Mesodermal cell (in vitro differentiated cells): Measurements from ENCODE around the gene LAMA3.

Experiments used
- H3K27ac ChIP-seq: 2 replicates; pipeline ENCODE4 v1.7.0; 2013; ENCODE audit warnings: mild to moderate bottlenecking, low read depth, low read length, moderate library complexity; ENCODE audit not compliant: severe bottlenecking
- H3K36me3 ChIP-seq: 2 replicates; pipeline ENCODE4 v1.7.1; 2013; ENCODE audit warnings: mild to moderate bottlenecking, low read length, moderate library complexity; ENCODE audit not compliant: control insufficient read depth, insufficient read depth
- H3K4me1 ChIP-seq: one replicate; pipeline ENCODE4 v1.7.1; 2013; ENCODE audit warnings: mild to moderate bottlenecking, low read length; ENCODE audit not compliant: insufficient read depth, control insufficient read depth, poor library complexity, severe bottlenecking
- H3K4me3 ChIP-seq: 2 replicates; pipeline ENCODE4 v1.7.0; 2013; ENCODE audit warnings: low read length, control low read depth, mild to moderate bottlenecking; ENCODE audit not compliant: insufficient read depth, poor library complexity, severe bottlenecking; ENCODE audit errors: extremely low read depth
- H3K9me3 ChIP-seq: 2 replicates; pipeline ENCODE4 v1.7.1; 2013; ENCODE audit warnings: mild to moderate bottlenecking, low read length, moderate library complexity; ENCODE audit not compliant: control insufficient read depth
- WGBS, 2 experiments: methylation state at CpG; one replicate each; pipeline ENCODE4 v1.1.5; 2013; ENCODE audit warnings: missing lambda C conversion rate in 2 of 2; ENCODE audit not compliant: insufficient coverage in 2 of 2; 5-methylcytosine and 5-hydroxymethylcytosine counted together

LAMA3 gene

GRCh38 chr18:23938901-23939341 lies 249.7 kb downstream of the LAMA3 start:
- no peak overlapping the region for H3K27ac ChIP-seq
- H3K4me3 ChIP-seq = no peak overlapping the region
- H3K36me3 ChIP-seq = no peaks in the 10 kb centered on the region
- H3K9me3 ChIP-seq = no peaks in the 10 kb centered on the region
- 89 to 95% methylated on average over 3 to 5 of the region's 5 CpGs for whole genome bisulfite sequencing, 2 experiments
- no peaks in the 10 kb centered on the region for H3K4me1 ChIP-seq

- no peaks in the 10 kb centered on the region for H3K4me1 ChIP-seq
- no peak overlapping the region for H3K27ac ChIP-seq
- H3K4me3 ChIP-seq = no peak overlapping the region
- H3K36me3 ChIP-seq = no peaks in the 10 kb centered on the region
- WGBS, 2 experiments = 78 to 96% methylated on average over 3 of the region's 4 CpGs
- H3K9me3 ChIP-seq = no peaks in the 10 kb centered on the region
Measured at GRCh38 chr18:23939366-23939765, 250.1 kb downstream of the LAMA3 start.

- Histone ChIP-seq H3K27ac (no peak overlapping the region), H3K4me1 (no peaks in the 10 kb centered on the region), H3K4me3 (no peak overlapping the region), H3K36me3 (no peaks in the 10 kb centered on the region), H3K9me3 (no peaks in the 10 kb centered on the region)
- 92 to 96% methylated on average over 6 to 7 of the region's 7 CpGs for WGBS, 2 experiments
Measured at GRCh38 chr18:23939896-23940295, 250.6 kb downstream of the LAMA3 start.

- Histone ChIP-seq H3K36me3 (no peaks in the 10 kb centered on the region), H3K9me3 (no peaks in the 10 kb centered on the region), H3K27ac (no peak overlapping the region), H3K4me3 (no peak overlapping the region), H3K4me1 (no peaks in the 10 kb centered on the region)
- WGBS, 2 experiments = 90 to 100% methylated on average over 2 of the region's 3 CpGs
Measured at GRCh38 chr18:23941791-23942190, 252.5 kb downstream of the LAMA3 start.

GRCh38 chr18:23943104-23943503 lies 253.9 kb downstream of the LAMA3 start:
- Histone ChIP-seq H3K27ac (no peak overlapping the region), H3K4me3 (no peak overlapping the region), H3K36me3 (no peaks in the 10 kb centered on the region), H3K9me3 (no peaks in the 10 kb centered on the region), H3K4me1 (no peaks in the 10 kb centered on the region)
- 100% methylated on average over 1 of the region's 6 CpGs; no CpG with 5 or more reads in 1 of the 2 experiments for WGBS, 2 experiments

- 89 to 97% methylated on average over 6 to 7 of the region's 7 CpGs for WGBS, 2 experiments
Measured at GRCh38 chr18:23943903-23944624, 254.8 kb downstream of the LAMA3 start.

GRCh38 chr18:23945416-23946079 lies 256.3 kb downstream of the LAMA3 start:
- H3K36me3 ChIP-seq = no peaks in the 10 kb centered on the region
- 83 to 94% methylated on average over 2 to 4 of the region's 7 CpGs for WGBS, 2 experiments
- H3K27ac ChIP-seq = no peak overlapping the region
- H3K9me3 ChIP-seq = no peaks in the 10 kb centered on the region
- H3K4me1 ChIP-seq = no peaks in the 10 kb centered on the region
- no peak overlapping the region for H3K4me3 ChIP-seq

More at GRCh38 chr18:23943903-23944624, 254.8 kb downstream of the LAMA3 start:
- no peaks in the 10 kb centered on the region for H3K4me1 ChIP-seq
- H3K9me3 ChIP-seq = no peaks in the 10 kb centered on the region
- H3K36me3 ChIP-seq = no peaks in the 10 kb centered on the region
- H3K27ac ChIP-seq = peak overlapping the region; percentile 20
- no peak overlapping the region for H3K4me3 ChIP-seq

- H3K27ac ChIP-seq = no peak overlapping the region
- WGBS, 2 experiments = 79 to 100% methylated on average over 1 to 3 of the region's 5 CpGs
Measured at GRCh38 chr18:23949863-23950262, 260.6 kb downstream of the LAMA3 start.

GRCh38 chr18:23950644-23951043 lies 261.4 kb downstream of the LAMA3 start:
- Histone ChIP-seq H3K36me3 (no peaks in the 10 kb centered on the region), H3K27ac (no peak overlapping the region), H3K9me3 (no peaks in the 10 kb centered on the region), H3K4me3 (no peak overlapping the region), H3K4me1 (no peaks in the 10 kb centered on the region)
- no CpG with 5 or more reads among the region's 3 CpGs for WGBS, 2 experiments

More at GRCh38 chr18:23949863-23950262, 260.6 kb downstream of the LAMA3 start:
- Histone ChIP-seq H3K36me3 (no peaks in the 10 kb centered on the region), H3K9me3 (no peaks in the 10 kb centered on the region), H3K4me3 (no peak overlapping the region), H3K4me1 (no peaks in the 10 kb centered on the region)

- WGBS, 2 experiments = 84 to 100% methylated on average over 2 to 3 of the region's 5 CpGs
- Histone ChIP-seq H3K36me3 (no peaks in the 10 kb centered on the region), H3K27ac (no peak overlapping the region), H3K4me3 (no peak overlapping the region), H3K4me1 (no peaks in the 10 kb centered on the region), H3K9me3 (no peaks in the 10 kb centered on the region)
Measured at GRCh38 chr18:23951206-23951605, 262.0 kb downstream of the LAMA3 start.

- Histone ChIP-seq H3K9me3 (no peaks in the 10 kb centered on the region), H3K27ac (no peak overlapping the region), H3K4me3 (no peak overlapping the region), H3K36me3 (no peaks in the 10 kb centered on the region), H3K4me1 (no peaks in the 10 kb centered on the region)
- WGBS, 2 experiments = no CpG with 5 or more reads among the region's 2 CpGs
Measured at GRCh38 chr18:23953984-23954383, 264.7 kb downstream of the LAMA3 start.
